Adrenal gland (tissue), 12 donors: ENCODE data around the gene RAP2C. TPM values are rescaled to one million over a fixed set of nuclear protein-coding genes. Genes with fewer than 3 reads are reported as not detected.

Experiments
- DNase-seq, 7 donors: peaks; one replicate each; pipeline ENCODE4 v3.0.0-alpha.2; 2019 to 2020
- H3K27ac ChIP-seq, 5 donors: fragments of 200-600 bp; sonication (generic) in 4 of 5; 1 replicate in 3 of 5; 2 replicates in 2 of 5; pipeline versions ENCODE4 v1.5.1 to v1.8.0; 2016 to 2020; ENCODE audit warnings: mild to moderate bottlenecking in 1 of 5
- H3K27me3 ChIP-seq: fragments of 200-600 bp; 2 replicates; pipeline ENCODE4 v1.8.0; 2021
- H3K36me3 ChIP-seq, 2 donors: fragments of 200-600 bp; replicated peaks in 1 of 2; 1 replicate in 1 of 2; 2 replicates in 1 of 2; pipeline versions ENCODE4 v1.5.1 to v1.8.0; 2018 to 2022
- H3K4me1 ChIP-seq, 2 donors: fragments of 200-600 bp; replicated peaks in 1 of 2; 1 replicate in 1 of 2; 2 replicates in 1 of 2; pipeline versions ENCODE4 v1.5.1 to v1.8.0; 2018 to 2021
- H3K4me3 ChIP-seq, 4 donors: fragments of 200-600 bp; sonication (generic) in 3 of 4; one replicate each; pipeline ENCODE4 v1.5.1; 2016 to 2018
- H3K9me3 ChIP-seq, 3 donors: fragments of 200-600 bp; sonication (generic) in 1 of 3; replicated peaks in 1 of 3; 1 replicate in 2 of 3; 2 replicates in 1 of 3; pipeline versions ENCODE4 v1.5.1 to v1.8.0; 2016 to 2021
- POLR2A ChIP-seq, 2 donors: fragments of 450-650 bp; IDR thresholded peaks; one replicate each; pipeline ENCODE4 v1.6.1; 2017; ENCODE audit warnings: antibody characterized with exemption in 2 of 2, mild to moderate bottlenecking in 2 of 2, moderate library complexity in 1 of 2
- WGBS, 4 donors: extraction: QIAGEN DNeasy Blood & Tissue Kit in 2 of 4; methylation state at CpG; one replicate each; pipeline versions ENCODE4 v1.1.5 to v1.1.7; 2013 to 2017; 5-methylcytosine and 5-hydroxymethylcytosine counted together
- intact Hi-C, 2 donors: fragments of 100-400 bp; cut with DNase I; formaldehyde crosslinking; loops; one replicate each; pipeline versions ENCODE4 v1.14.1 to v1.15.0; 2022 to 2023
- polyA plus RNA-seq, 3 donors: library from polyadenylated mRNA; stranded (reverse); fragments of 200-250 nt in 2 of 3; fragments of 350-450 nt in 1 of 3; fragmentation: Illumina TruSeq in 1 of 3; extraction: RNeasy Lipid Tissue Mini Kit (QIAGEN cat#74804) in 1 of 3; gene quantifications; one replicate each; pipeline ENCODE4 v1.2.3, GENCODE V29; 2013 to 2014
- total RNA-seq, 9 donors: library from RNA; depleted of rRNA in 4 of 9; stranded (reverse); fragments of >200 nt in 4 of 9; fragments of 120-200 nt in 1 of 9; fragmentation: NEBNext Ultra II Directional in 1 of 9; extraction: Animal tissue kit (Norgen Biotek cat#: 25700) in 1 of 9; gene quantifications; one replicate each; pipeline versions ENCODE4 v1.1.0 to v1.2.4, GENCODE V29; 2013 to 2023
- TF ChIP-seq, protein P1 (sequence below), 6 experiments: fragments of 450-650 bp in 4 of 6; fragments of 200-600 bp in 2 of 6; sonication (generic) in 1 of 6; IDR thresholded peaks; 1 replicate in 5 of 6; 2 replicates in 1 of 6; pipeline versions ENCODE4 v1.5.1 to v1.8.0; 2016 to 2021; ENCODE audit warnings: antibody characterized with exemption in 6 of 6, mild to moderate bottlenecking in 2 of 6, moderate library complexity in 1 of 6
- donor health status: healthy with polysubstance abuse.
- donor health status: Bipolar disorder and iron deficiency.
- donor health status: DM: yes; HTN: yes; CAD: no.
- donor health status: DM: no; HTN: no; CAD: no.
- donor health status: DM: no; HTN: no; CAD: no.
- donor health status: DM: yes; HTN: yes; CAD: no.

RAP2C gene
- total and polyA plus RNA-seq, 12 donors = 12.2 to 72.2 (median 23.9) TPM

DNA sequence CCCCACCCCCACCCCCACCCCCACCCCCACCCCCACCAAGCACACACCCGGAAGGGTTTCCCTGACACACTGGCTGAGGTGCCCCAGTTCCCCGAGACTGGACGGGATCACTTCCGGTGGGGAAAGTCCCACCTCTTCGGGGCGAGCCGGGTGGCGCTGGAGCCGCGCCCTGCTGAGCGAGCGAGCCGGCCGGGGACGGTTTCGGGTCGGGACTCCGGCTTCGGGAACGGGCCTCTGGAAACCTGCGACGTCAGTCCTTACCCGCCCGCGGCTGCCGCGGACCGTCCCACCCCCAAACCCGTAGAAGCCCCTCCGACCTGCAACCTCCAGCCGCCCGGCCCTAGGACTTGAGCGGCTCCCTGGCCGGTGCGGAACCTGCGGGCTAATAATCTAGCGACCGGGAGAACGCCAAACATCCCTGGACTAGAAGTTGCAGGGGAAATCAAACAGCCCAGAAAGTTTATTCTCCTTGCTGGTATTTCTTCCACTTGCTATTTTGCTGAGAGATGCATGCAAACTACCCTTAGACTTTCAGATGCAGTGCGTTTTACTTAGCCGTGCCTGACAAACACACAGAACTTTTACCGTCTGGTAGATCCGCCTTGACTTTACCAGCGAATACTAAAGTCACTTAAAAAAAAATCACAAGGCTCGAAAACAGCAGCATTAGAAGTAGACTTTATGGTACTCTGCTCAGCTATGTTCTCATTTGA, 991 bp downstream of the RAP2C start:
- no peaks in the 10 kb centered on the region for H3K27me3 ChIP-seq
- intact Hi-C loops = no loop called here
- H3K4me1 ChIP-seq = peaks cover 0 to 21% of the 10 kb centered on the region in 2 donors
- WGBS, 4 donors = 0 to 53% (median 14%) methylated on average over 3 to 45 of the region's 45 CpGs
- H3K4me3 ChIP-seq = peak overlapping the region in 3 of 4 donors; percentile 18 to 86 (median 33)
- H3K27ac ChIP-seq = peak overlapping the region; percentile 21 to 97 (median 90)
- no peaks in the 10 kb centered on the region for H3K9me3 ChIP-seq
- peak; percentile 81 to 88 (median 85) for DNase-seq
- TF ChIP-seq, protein P1, sequence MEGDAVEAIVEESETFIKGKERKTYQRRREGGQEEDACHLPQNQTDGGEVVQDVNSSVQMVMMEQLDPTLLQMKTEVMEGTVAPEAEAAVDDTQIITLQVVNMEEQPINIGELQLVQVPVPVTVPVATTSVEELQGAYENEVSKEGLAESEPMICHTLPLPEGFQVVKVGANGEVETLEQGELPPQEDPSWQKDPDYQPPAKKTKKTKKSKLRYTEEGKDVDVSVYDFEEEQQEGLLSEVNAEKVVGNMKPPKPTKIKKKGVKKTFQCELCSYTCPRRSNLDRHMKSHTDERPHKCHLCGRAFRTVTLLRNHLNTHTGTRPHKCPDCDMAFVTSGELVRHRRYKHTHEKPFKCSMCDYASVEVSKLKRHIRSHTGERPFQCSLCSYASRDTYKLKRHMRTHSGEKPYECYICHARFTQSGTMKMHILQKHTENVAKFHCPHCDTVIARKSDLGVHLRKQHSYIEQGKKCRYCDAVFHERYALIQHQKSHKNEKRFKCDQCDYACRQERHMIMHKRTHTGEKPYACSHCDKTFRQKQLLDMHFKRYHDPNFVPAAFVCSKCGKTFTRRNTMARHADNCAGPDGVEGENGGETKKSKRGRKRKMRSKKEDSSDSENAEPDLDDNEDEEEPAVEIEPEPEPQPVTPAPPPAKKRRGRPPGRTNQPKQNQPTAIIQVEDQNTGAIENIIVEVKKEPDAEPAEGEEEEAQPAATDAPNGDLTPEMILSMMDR (IDR thresholded peaks at IDR 0.05) = no peak
- peak in 1 of 2 donors; percentile 52 for TF ChIP-seq POLR2A (IDR thresholded peaks at IDR 0.05)
- H3K36me3 ChIP-seq = no peaks in the 10 kb centered on the region

DNA sequence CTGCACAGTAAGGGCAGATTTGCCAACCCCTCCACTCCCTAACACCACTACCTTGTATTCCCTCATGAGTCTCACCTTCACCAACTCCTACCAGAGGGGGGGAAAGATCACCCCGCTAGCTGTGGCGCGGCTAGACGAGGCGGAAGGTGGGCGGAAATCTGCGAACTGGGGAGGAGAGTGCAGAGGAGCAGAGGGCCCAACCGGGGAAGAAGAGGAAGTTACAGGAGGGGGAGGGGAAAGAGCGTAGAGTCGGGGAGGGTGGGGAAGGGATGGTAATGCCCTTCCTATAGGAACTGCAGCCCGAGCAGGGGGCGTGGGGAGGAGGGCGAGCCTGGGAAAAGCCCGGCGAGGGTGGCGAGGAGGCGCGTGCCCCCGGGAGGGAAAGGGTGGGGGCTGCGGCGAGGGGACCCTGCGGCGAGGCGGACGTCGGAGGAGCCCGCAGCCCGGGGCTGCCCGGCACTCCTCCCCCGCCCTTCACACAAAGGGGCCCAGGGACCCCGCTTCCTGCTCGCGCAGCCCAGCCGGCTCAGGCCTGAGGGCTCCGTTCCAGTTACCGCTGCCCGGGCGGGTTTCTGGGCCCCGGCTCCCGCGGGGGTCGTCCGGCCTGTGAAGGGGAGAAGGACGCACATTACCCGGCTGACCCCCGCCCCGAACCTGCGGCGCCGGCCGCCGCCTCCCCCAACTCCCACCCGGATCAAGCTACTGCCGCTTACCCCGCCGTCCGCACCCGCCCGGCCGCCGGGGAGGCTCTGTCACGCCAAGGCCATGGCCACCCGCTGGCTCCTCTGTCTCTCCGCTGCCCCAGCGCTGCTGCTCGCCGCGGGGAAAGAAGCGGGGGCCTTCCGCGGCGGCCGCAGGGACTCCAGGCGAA, 1.8 kb downstream of the RAP2C start:
- WGBS, 4 donors = 0 to 41% (median 15%) methylated on average over 8 to 67 of the region's 74 CpGs
- Histone ChIP-seq H3K27me3 (no peaks in the 10 kb centered on the region), H3K9me3 (no peaks in the 10 kb centered on the region), H3K36me3 (no peaks in the 10 kb centered on the region), H3K4me1 (peaks cover 0 to 25% of the 10 kb centered on the region in 2 donors), H3K27ac (peak overlapping the region; percentile 79 to 97 (median 92)), H3K4me3 (peak overlapping the region in 3 of 4 donors; percentile 15 to 86 (median 54))
- intact Hi-C loops = no loop called here
- TF ChIP-seq, protein P1 (IDR thresholded peaks at IDR 0.05) = no peak
- peak; percentile 32 to 56 for TF ChIP-seq POLR2A (IDR thresholded peaks at IDR 0.05)
- peak; percentile 53 to 73 (median 62) for DNase-seq

DNA sequence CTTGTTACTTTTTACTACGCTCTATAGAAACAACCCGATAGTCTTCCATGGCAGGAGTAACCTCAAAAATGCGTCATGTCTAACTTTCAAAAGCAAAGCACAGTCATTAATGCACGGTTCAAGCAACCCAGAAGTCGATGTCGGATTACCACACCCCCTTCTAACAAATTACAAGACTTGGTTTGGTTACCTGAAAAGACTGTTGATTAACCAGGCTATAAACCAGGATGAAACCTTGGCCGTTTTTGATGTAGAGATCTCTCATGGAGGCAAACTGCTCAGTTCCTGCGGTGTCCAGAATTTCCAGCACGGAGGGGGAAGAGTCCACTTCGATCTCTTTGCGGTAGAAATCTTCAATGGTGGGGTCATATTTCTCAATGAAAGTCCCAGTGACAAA, 2.4 kb downstream of the RAP2C start:
- H3K9me3 ChIP-seq = no peaks in the 10 kb centered on the region
- no peak for DNase-seq
- no peaks in the 10 kb centered on the region for H3K36me3 ChIP-seq
- intact Hi-C loops = no loop called here
- TF ChIP-seq, protein P1 (IDR thresholded peaks at IDR 0.05) = no peak
- TF ChIP-seq POLR2A (IDR thresholded peaks at IDR 0.05) = no peak
- H3K4me3 ChIP-seq = peak overlapping the region in 3 of 4 donors; percentile 15 to 86 (median 54)
- no peaks in the 10 kb centered on the region for H3K27me3 ChIP-seq
- peak overlapping the region; percentile 79 to 97 (median 92) for H3K27ac ChIP-seq
- WGBS, 4 donors = 0 to 28% (median 13%) methylated on average over 11 of the region's 11 CpGs
- peaks cover 0 to 31% of the 10 kb centered on the region in 2 donors for H3K4me1 ChIP-seq

- H3K27ac ChIP-seq = peak overlapping the region in 2 of 5 donors; percentile 95 to 97
- TF ChIP-seq, protein P1 (IDR thresholded peaks at IDR 0.05) = no peak
- no peak for TF ChIP-seq POLR2A (IDR thresholded peaks at IDR 0.05)
- WGBS, 4 donors = 1 to 28% (median 13%) methylated on average over 8 of the region's 8 CpGs
- no peak for DNase-seq
- H3K27me3 ChIP-seq = no peaks in the 10 kb centered on the region
- H3K9me3 ChIP-seq = no peaks in the 10 kb centered on the region
- peak overlapping the region in 2 of 4 donors; percentile 54 to 86 for H3K4me3 ChIP-seq
- intact Hi-C loops = no loop called here
- H3K4me1 ChIP-seq = peaks cover 0 to 31% of the 10 kb centered on the region in 2 donors
- H3K36me3 ChIP-seq = no peaks in the 10 kb centered on the region
These were observed 3.0 kb downstream of the RAP2C start for GRCh38 chrX:132216283-132216682.
